Activated T-helper 9 cell treated with anti-CD3 and anti-CD28 coated beads, Interleukin-2, amount 50 U/mL, for 16 hours (primary cell): ENCODE results near the gene SYNGR3.

ENCODE experiments used
- DNase-seq: peaks from one replicate; pipeline ENCODE4 v3.0.0-alpha.2; 2020; ENCODE audit warnings: low read depth

Gene SYNGR3

GRCh38 chr16:1992704-1993317 lies 3.0 kb downstream of the SYNGR3 start:
- no peak for DNase-seq

- no peak for DNase-seq
Measured at GRCh38 chr16:1993731-1994131, 4.0 kb downstream of the SYNGR3 start.

GRCh38 chr16:1997494-1998359 lies 8.0 kb downstream of the SYNGR3 start:
- DNase-seq: no peak

GRCh38 chr16:1998360-1998835 lies 8.6 kb downstream of the SYNGR3 start:
- DNase-seq: no peak

- DNase-seq: no peak
Measured at GRCh38 chr16:1998852-1999801, 9.4 kb downstream of the SYNGR3 start.

GRCh38 chr16:1999866-2000514 lies 10.2 kb downstream of the SYNGR3 start:
- no peak for DNase-seq

- no peak for DNase-seq
Measured at GRCh38 chr16:2001035-2001434, 11.3 kb downstream of the SYNGR3 start.

GRCh38 chr16:2001456-2002355 lies 11.9 kb downstream of the SYNGR3 start:
- DNase-seq: no peak

GRCh38 chr16:2002406-2003230 lies 12.8 kb downstream of the SYNGR3 start:
- DNase-seq: no peak

GRCh38 chr16:2003231-2003826 lies 13.6 kb downstream of the SYNGR3 start:
- DNase-seq: no peak

GRCh38 chr16:2003827-2004641 lies 14.3 kb downstream of the SYNGR3 start:
- peak; percentile 82 for DNase-seq

GRCh38 chr16:2004795-2005517 lies 15.2 kb downstream of the SYNGR3 start:
- no peak for DNase-seq

- no peak for DNase-seq
Measured at GRCh38 chr16:2005646-2006045, 15.9 kb downstream of the SYNGR3 start.

- no peak for DNase-seq
Measured at GRCh38 chr16:2006317-2006716, 16.5 kb downstream of the SYNGR3 start.

GRCh38 chr16:2007081-2007836 lies 17.5 kb downstream of the SYNGR3 start:
- DNase-seq: no peak

GRCh38 chr16:2008009-2008526 lies 18.3 kb downstream of the SYNGR3 start:
- no peak for DNase-seq
